Psoas muscle (tissue), 8 donors: ENCODE results near the gene SMCO1. TPM values are rescaled to one million over a fixed set of nuclear protein-coding genes. Genes with fewer than 3 reads are reported as not detected.
"Not testable (repeated sequence)": the region's sequence is repeated elsewhere in the genome, so short reads cannot be mapped to it uniquely, and the experiment has no call there.

Source experiments
- ATAC-seq, 4 donors: fragments of 200-7000 bp; cut with Tn5 transposase; one replicate each; pipeline ENCODE4 v1.9.1; 2020; ENCODE audit warnings: moderate library complexity in 3 of 4, mild to moderate bottlenecking in 2 of 4
- DNase-seq, 2 donors: peaks; one replicate each; pipeline ENCODE4 v3.0.0-alpha.2; 2020
- H3K27ac ChIP-seq: fragments of 200-600 bp; one replicate; pipeline ENCODE4 v1.8.0; 2022
- H3K27me3 ChIP-seq, 3 donors: fragments of 200-600 bp in 1 of 3; one replicate each; pipeline versions ENCODE4 v1.6.1 to v1.8.0; 2013 to 2022; ENCODE audit warnings: low read length in 2 of 3, mild to moderate bottlenecking in 2 of 3, moderate library complexity in 1 of 3; ENCODE audit not compliant: insufficient read depth in 3 of 3
- H3K36me3 ChIP-seq, 2 donors: fragments of 200-600 bp in 1 of 2; one replicate each; pipeline versions ENCODE4 v1.6.1 to v1.8.0; 2013 to 2022; ENCODE audit warnings: low read depth in 1 of 2, mild to moderate bottlenecking in 1 of 2, moderate library complexity in 1 of 2; ENCODE audit not compliant: insufficient read depth in 1 of 2
- H3K4me1 ChIP-seq: fragments of 200-600 bp; one replicate; pipeline ENCODE4 v1.8.0; 2022
- H3K4me3 ChIP-seq: fragments of 200-600 bp; one replicate; pipeline ENCODE4 v1.8.0; 2022; ENCODE audit warnings: mild to moderate bottlenecking
- H3K9me3 ChIP-seq: fragments of 200-600 bp; one replicate; pipeline ENCODE4 v1.8.0; 2022
- CTCF ChIP-seq: fragments of 200-600 bp; IDR thresholded peaks from one replicate; pipeline ENCODE4 v1.8.0; 2022; ENCODE audit warnings: antibody characterized with exemption
- WGBS, 3 donors: extraction: QIAGEN DNeasy Blood & Tissue Kit; methylation state at CpG; one replicate each; pipeline versions ENCODE4 v1.1.6 to v1.1.7; 2013; 5-methylcytosine and 5-hydroxymethylcytosine counted together
- intact Hi-C, 2 donors: fragments of 100-400 bp; cut with DNase I; formaldehyde crosslinking; loops; one replicate each; pipeline versions ENCODE4 v1.11.0 to v1.14.2; 2022
- polyA plus RNA-seq, 3 donors: library from polyadenylated mRNA; stranded (reverse); fragments of 200-250 nt; gene quantifications; one replicate each; pipeline ENCODE4 v1.2.3, GENCODE V29; 2013
- total RNA-seq, 4 donors: library from RNA; stranded (reverse); fragmentation: NEBNext Ultra II Directional in 2 of 4; extraction: Animal tissue kit (Norgen Biotek cat#: 25700) in 2 of 4; gene quantifications; one replicate each; pipeline versions ENCODE4 v1.2.1 to v1.2.4, GENCODE V29; 2021 to 2023
- donor health status: healthy with polysubstance abuse.
- donor health status: DM: no; HTN: no; CAD: no; lungs with moderate emphysema.
- donor health status: Bipolar disorder and iron deficiency.
- donor health status: healthy.
- donor health status: DM: yes; HTN: yes; CAD: no.
- donor health status: DM: no; HTN: no; CAD: no.
- donor health status: DM: no; HTN: no; CAD: no.
- donor health status: DM: yes; HTN: yes; CAD: no.

SMCO1 gene
- total and polyA plus RNA-seq, 7 donors, result 1.2 to 16.9 (median 7.3) TPM

- no peaks in the 10 kb centered on the region for H3K4me1 ChIP-seq
- peaks cover 0 to 9% of the 10 kb centered on the region in 2 donors for H3K36me3 ChIP-seq
- ATAC-seq (peak in 3 of 4 donors; percentile 53 to 79 (median 58)), DNase-seq (no peak)
- no peak overlapping the region for H3K4me3 ChIP-seq
- H3K27ac ChIP-seq, result no peak overlapping the region
- 49 to 81% (median 57%) methylated on average over 3 of the region's 3 CpGs for WGBS, 3 donors
- H3K27me3 ChIP-seq, result no peaks in the 10 kb centered on the region
- no peak for TF ChIP-seq CTCF
- intact Hi-C loops, result no loop called here
- H3K9me3 ChIP-seq, result no peaks in the 10 kb centered on the region
Observed at GRCh38 chr3:196463804-196464203, 51.3 kb downstream of the SMCO1 start.

DNA sequence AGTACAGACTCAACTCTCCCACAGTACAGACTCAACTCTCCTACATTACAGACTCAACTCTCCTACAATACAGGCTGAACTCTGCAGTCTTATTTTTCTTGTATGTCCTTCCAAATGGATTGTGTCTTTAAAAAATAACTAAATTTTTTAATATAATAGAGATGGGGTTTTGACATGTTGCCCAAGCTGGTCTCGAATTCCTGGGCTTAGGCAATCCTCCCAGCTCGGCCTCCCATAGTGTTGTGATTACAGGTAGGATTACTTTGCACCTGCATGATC is 51.7 kb downstream of the SMCO1 start:
- DNase-seq, result no peak
- no peak for TF ChIP-seq CTCF
- 51 to 91% (median 60%) methylated on average over 2 of the region's 2 CpGs for WGBS, 3 donors
- no peaks in the 10 kb centered on the region for H3K9me3 ChIP-seq
- intact Hi-C loops, result no loop called here
- no peaks in the 10 kb centered on the region for H3K4me1 ChIP-seq
- H3K4me3 ChIP-seq, result no peak overlapping the region
- peaks cover 0 to 5% of the 10 kb centered on the region in 2 donors for H3K36me3 ChIP-seq
- H3K27ac ChIP-seq, result no peak overlapping the region
- no peak for ATAC-seq
- H3K27me3 ChIP-seq, result no peaks in the 10 kb centered on the region

GRCh38 chr3:196462680-196463477 is 52.3 kb downstream of the SMCO1 start:
- ATAC-seq, H3K9me3 ChIP-seq, H3K4me3 ChIP-seq, H3K4me1 ChIP-seq, intact Hi-C loops, H3K36me3 ChIP-seq, H3K27ac ChIP-seq, H3K27me3 ChIP-seq, DNase-seq: not testable (repeated sequence)
- WGBS, 3 donors, result 97 to 100% (median 98%) methylated on average over 1 of the region's 1 CpG

DNA sequence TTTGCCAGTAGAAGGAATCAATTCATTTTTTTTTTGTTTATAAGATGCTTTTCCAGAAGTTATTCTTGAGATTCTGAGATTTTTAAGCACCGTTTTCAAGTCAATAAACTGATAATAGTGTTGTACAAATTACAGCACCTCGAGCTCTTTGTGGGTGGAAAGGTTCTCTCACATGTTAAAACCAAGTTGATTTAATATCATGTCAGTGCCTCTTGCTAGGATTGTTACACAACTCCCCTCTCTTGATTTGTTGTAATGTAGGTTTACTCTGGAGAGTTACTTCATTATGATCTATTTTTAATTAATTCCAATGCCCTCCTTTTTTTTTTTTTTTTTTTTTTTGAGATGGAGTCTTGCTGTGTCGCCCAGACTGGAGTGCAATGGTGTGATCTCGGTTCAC is 57.1 kb downstream of the SMCO1 start:
- Histone ChIP-seq H3K4me1 (no peaks in the 10 kb centered on the region), H3K4me3 (no peak overlapping the region), H3K9me3 (no peaks in the 10 kb centered on the region), H3K27ac (no peak overlapping the region), H3K27me3 (no peaks in the 10 kb centered on the region), H3K36me3 (no peaks in the 10 kb centered on the region)
- TF ChIP-seq CTCF, result no peak
- no peak for DNase-seq
- 83 to 87% (median 85%) methylated on average over 4 of the region's 4 CpGs for WGBS, 3 donors
- intact Hi-C loops, result loop anchor here in 1 of 2 donors (5.0 kb wide), 1 partner anchor 44 kb away; the partner anchor contains the start of gene RNF168
- no peak for ATAC-seq

DNA sequence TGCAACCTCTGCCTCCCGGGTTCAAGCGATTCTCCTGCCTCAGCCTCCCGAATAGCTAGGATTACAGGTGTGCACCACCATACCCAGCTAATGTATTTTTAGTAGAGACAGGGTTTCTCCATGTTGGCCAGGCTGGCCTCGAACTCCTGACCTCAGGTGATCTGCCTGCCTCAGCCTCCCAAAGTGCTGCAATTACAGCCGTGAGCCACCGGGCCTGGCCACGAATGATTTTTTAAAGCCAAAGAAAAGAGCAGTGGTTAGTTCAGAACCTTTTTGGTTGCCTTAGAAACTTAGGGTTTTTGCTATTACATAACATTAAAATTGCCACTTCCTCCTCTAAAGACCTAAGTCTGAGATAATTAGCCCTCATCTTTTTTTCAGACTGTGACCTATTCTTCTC is 57.7 kb downstream of the SMCO1 start:
- H3K27ac ChIP-seq, H3K4me3 ChIP-seq, ATAC-seq, H3K36me3 ChIP-seq, H3K4me1 ChIP-seq, H3K27me3 ChIP-seq, H3K9me3 ChIP-seq, DNase-seq: not testable (repeated sequence)
- intact Hi-C loops, result loop anchor here in 1 of 2 donors (5.0 kb wide), 1 partner anchor 45 kb away; the partner anchor contains the start of gene RNF168
- WGBS, 3 donors, result 70 to 92% (median 71%) methylated on average over 7 of the region's 7 CpGs

Other genes with a start within 250 kb of the SMCO1 start
- 10 to 100 TPM; 58.8 to 98.4 (median 70.0) TPM for gene PCYT1A, start 227.6 kb downstream of the SMCO1 start, total RNA-seq
- gene PCYT1A, start 227.6 kb downstream of the SMCO1 start, polyA plus RNA-seq, result 10 to 100 TPM; 28.4 to 88.2 (median 35.6) TPM
- 1 to 10 TPM in 2 of 4 donors, under 1 TPM in 1, not detected in 1; 0.44 to 3.2 (median 2.3) TPM for gene DYNLT2B, start 197.1 kb downstream of the SMCO1 start, total RNA-seq
- 1 to 10 TPM; 1.9 to 6.1 (median 3.1) TPM for gene DYNLT2B, start 197.1 kb downstream of the SMCO1 start, polyA plus RNA-seq
- 1 to 10 TPM in 1 of 4 donors, under 1 TPM in 1, not detected in 2; 0.93 to 1.9 TPM for gene TM4SF19, start 177.0 kb downstream of the SMCO1 start, total RNA-seq
- 1 to 10 TPM in 1 of 3 donors, under 1 TPM in 1, not detected in 1; 1.00 to 2.3 TPM for gene TM4SF19, start 177.0 kb downstream of the SMCO1 start, polyA plus RNA-seq
- gene UBXN7, start 82.9 kb downstream of the SMCO1 start, total RNA-seq, result 10 to 100 TPM; 12.2 to 23.7 (median 14.7) TPM
- gene UBXN7, start 82.9 kb downstream of the SMCO1 start, polyA plus RNA-seq, result 1 to 10 TPM; 1.3 to 6.2 (median 1.9) TPM
- gene RNF168, start 11.6 kb downstream of the SMCO1 start, total RNA-seq, result 10 to 100 TPM in 3 of 4 donors, 1 to 10 TPM in 1; 9.9 to 22.1 (median 15.8) TPM
- gene RNF168, start 11.6 kb downstream of the SMCO1 start, polyA plus RNA-seq, result 10 to 100 TPM in 1 of 3 donors, 1 to 10 TPM in 2; 3.6 to 11.6 (median 9.9) TPM
- gene WDR53, start 53.2 kb upstream of the SMCO1 start, total RNA-seq, result 10 to 100 TPM in 2 of 4 donors, 1 to 10 TPM in 2; 4.4 to 15.9 (median 10.4) TPM
- gene WDR53, start 53.2 kb upstream of the SMCO1 start, polyA plus RNA-seq, result 10 to 100 TPM in 2 of 3 donors, 1 to 10 TPM in 1; 8.5 to 18.9 (median 10.5) TPM
- 10 to 100 TPM; 11.0 to 21.1 (median 14.6) TPM for gene FBXO45, start 53.3 kb upstream of the SMCO1 start, total RNA-seq
- gene FBXO45, start 53.3 kb upstream of the SMCO1 start, polyA plus RNA-seq, result 10 to 100 TPM in 2 of 3 donors, 1 to 10 TPM in 1; 9.2 to 37.0 (median 20.4) TPM
- 1 to 10 TPM; 1.9 to 3.0 (median 2.6) TPM for gene NRROS, start 124.3 kb upstream of the SMCO1 start, total RNA-seq
- gene NRROS, start 124.3 kb upstream of the SMCO1 start, polyA plus RNA-seq, result 1 to 10 TPM in 1 of 3 donors, under 1 TPM in 2; 0.83 to 1.7 (median 0.83) TPM
- gene CEP19, start 196.9 kb upstream of the SMCO1 start, total RNA-seq, result under 1 TPM; 0.30 to 0.97 (median 0.63) TPM
- 1 to 10 TPM in 2 of 3 donors, under 1 TPM in 1; 0.60 to 6.2 (median 1.1) TPM for gene CEP19, start 196.9 kb upstream of the SMCO1 start, polyA plus RNA-seq
- 10 to 100 TPM; 16.2 to 23.6 (median 19.7) TPM for gene PIGX, start 197.0 kb upstream of the SMCO1 start, total RNA-seq
- 10 to 100 TPM in 2 of 3 donors, 1 to 10 TPM in 1; 7.5 to 43.4 (median 19.0) TPM for gene PIGX, start 197.0 kb upstream of the SMCO1 start, polyA plus RNA-seq
- 10 to 100 TPM; 44.3 to 79.4 (median 58.3) TPM for gene PAK2, start 224.5 kb upstream of the SMCO1 start, total RNA-seq
- 10 to 100 TPM; 17.3 to 36.2 (median 29.3) TPM for gene PAK2, start 224.5 kb upstream of the SMCO1 start, polyA plus RNA-seq